HG02610 (cell line): ENCODE data around the gene BEX3.
A peak's percentile ranks its signal among the peaks of the same experiment; 100 is the strongest.
"Not testable (repeated sequence)": the region's sequence is repeated elsewhere in the genome, so short reads cannot be mapped to it uniquely, and the experiment has no call there.

Source experiments
- ATAC-seq: cut with Tn5 transposase; IDR thresholded peaks from one replicate; pipeline ENCODE4 v1.9.1; 2021; ENCODE audit warnings: mild to moderate bottlenecking, moderate library complexity; ENCODE audit not compliant: unreplicated experiment

The BEX3 gene

DNA sequence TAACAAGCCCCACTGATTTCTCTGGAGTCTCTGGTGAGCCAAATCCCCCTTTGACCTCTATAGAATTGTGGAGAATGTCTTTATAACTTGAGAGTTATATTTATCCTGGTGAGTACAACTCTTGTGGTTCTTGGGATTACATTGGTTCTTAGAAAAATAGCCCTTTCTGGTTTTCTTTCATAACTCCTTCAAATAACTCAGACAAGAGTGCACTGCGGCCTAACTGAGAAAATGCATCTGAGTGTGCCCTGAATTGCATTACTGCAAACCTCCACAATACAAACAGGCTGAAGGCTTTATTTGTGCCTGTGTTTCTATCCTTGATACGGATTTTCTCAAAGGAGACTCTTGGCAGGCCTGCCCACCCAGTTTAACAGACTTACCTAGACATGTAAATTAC is 2.7 kb downstream of the BEX3 start:
- no peak for ATAC-seq

DNA sequence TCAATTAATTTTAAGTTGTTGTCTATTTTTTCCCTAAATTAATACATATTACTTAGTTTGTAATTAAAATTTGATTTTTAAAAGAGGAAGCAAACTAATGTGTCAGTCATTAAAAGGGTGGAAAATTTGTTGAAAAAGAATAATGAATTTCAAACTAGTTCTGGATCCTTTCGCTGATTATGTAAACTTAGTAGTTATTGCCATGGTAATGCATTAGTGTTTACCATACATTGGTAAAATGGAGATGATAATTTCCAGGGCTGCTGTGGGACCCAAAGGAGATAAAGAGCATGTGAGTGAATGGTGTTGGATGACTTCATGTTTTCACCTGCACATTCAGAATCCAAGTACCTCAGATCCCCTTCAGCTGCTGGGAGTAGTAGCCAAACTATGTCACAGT is 6.5 kb downstream of the BEX3 start:
- ATAC-seq, result no peak

DNA sequence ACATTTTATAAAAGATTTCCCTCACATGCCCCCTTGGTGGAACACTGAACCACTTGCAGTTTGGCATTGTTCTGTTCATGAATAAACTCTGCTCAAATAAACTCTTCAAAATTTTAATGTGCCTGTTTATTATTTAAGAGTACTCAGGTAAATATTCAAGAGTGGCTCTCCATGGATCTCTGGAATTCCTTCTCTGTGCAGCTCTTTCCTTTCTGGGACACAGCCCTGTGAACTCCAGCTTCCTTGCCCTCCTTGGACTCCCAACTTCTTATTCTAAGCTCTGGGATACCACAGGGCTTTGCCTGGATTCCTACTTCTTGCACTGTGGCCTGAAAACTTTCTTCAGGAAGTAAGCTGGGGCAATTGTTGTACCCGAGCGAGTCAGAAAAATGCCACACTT is 8.3 kb downstream of the BEX3 start:
- no peak for ATAC-seq

DNA sequence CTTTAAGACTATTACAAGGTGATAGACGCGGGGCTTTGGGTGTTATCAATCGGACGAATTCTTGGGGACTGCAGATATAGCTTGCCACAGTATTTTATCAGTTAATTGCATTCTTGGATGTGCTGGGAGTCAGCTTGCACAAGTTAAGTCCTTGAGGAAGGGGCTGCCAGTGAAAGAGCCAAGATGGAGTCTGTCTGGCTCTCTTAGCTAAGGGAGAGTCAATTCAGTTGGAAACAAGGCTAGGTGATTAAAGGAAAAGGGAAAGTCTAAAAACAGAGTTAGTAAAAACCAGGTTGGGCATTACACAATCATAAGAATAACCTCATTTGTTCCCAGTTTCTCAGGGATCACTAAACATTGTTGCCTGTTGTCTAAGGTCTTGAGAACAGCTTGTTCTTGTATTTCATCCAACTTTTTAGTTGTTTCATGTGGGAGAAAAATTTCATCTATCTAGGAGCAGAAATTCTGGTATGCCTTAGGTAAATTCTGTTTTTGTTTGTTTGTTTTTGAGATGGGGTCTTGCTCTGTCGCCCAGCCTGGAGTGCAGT is 9.0 kb downstream of the BEX3 start:
- ATAC-seq, result not testable (repeated sequence)

DNA sequence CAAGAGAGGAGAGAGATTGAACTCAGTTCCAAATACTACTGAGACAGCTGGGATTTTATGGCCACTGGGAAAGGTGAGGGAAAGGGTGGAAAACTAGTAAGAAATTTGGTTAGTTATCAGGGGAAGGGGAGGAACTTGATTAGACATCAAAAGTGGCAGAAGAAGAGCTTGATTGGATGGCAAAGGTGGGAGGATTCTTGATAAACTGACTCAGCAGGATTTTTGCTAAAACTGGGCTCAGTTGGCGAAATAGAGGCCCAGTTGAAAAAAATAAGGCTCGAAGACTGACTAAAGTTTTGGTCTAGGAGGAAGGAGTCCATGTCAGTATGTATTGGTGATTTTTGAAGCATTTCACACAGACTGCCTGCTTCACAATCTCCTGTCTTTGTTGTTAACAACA is 10.0 kb downstream of the BEX3 start:
- no peak for ATAC-seq

DNA sequence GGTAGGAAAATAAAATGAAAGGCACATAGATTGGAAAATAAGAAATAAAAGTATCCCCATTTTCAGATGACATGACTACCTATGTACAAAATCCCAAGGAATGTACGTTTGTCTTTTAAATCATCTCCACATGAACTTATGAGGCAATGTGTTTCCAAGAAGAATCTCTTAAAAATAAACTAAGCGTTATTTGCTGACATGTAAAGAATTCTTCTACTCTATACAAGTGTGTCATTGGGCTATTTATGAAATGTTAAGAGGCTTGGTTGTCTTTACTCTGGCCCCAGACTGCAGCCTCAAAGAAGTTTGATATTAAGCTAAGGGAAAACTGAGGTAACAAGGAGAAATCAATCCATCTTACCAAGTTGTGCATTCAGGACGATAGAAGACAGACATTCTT is 17.1 kb downstream of the BEX3 start:
- ATAC-seq, result no peak

DNA sequence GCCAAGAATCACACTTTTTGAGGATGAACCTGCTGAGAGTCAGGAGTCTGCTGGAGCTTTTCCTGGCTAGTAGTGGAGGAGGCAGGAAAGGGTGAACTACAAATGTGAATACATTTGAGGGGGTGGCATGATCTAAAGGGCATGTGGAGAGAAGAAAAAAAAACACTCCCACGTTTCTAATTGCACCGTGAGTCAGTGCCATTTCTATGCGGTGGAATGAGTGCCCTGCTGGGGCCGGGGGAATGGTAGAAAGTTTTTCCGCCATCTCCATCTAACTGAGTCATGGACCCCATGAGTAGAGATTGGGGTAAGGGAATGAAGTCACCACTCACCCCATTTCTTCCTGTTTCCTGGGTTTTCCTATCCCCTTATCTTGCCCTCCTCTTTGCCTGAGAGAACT is 19.8 kb downstream of the BEX3 start:
- no peak for ATAC-seq

DNA sequence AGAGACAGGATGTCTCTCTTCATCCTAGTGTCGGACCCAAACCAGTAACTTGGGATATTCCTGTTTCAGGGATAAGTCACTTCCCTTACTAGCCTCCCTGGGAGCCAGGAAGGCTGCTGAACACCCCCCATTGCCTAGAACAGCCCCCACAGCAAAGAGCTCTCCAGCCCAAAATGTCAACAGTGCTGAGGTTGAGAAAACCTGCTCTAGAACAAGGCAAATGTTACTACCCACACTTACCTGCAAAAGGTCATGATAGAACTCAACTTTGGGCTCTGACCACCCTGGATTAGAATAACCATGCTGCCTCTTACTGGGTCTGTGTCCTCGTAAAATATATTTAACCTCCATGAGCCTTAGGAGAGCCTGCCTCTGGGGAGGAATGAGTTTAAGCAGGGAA is 20.3 kb downstream of the BEX3 start:
- ATAC-seq, result no peak

DNA sequence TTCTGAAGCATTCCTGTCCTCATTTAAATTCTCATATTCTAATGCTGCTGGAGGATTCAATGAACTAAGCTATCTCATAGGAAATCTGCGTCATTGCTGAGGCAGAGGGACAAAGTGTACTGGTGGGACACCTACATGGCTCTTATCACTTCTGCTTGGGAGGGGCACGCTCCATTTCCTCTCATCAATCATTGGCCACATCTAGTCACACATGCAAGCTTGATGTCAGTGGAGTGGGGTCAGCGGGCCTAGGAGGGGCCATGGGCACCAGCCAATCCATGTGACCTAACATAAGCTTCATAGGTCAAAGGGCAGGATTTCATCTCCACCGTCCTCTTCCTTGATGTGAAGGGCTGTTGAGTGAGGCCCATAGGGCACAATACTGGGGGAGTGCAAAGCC is 21.4 kb downstream of the BEX3 start:
- ATAC-seq, result no peak

DNA sequence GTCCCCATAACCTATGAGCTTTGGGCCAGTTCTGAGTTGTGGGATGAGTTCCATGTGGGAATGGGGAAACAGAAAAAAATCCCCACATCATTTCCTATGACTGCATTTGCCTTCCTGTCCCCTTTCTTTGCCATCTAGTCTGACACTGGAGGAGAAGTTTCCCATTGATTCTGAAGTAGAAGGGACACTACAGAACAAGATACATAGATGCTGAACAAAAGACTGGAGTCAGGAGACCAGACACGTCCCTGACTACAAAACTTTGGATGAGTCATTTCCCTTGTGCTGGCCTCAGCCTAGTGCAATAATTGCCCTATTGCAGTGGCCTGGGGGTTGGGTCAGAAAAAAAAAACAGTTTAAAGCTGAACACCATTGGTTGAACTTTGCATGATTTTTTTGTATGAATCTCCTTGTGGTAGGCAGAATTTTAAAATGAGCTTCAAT is 22.1 kb downstream of the BEX3 start:
- no peak for ATAC-seq

DNA sequence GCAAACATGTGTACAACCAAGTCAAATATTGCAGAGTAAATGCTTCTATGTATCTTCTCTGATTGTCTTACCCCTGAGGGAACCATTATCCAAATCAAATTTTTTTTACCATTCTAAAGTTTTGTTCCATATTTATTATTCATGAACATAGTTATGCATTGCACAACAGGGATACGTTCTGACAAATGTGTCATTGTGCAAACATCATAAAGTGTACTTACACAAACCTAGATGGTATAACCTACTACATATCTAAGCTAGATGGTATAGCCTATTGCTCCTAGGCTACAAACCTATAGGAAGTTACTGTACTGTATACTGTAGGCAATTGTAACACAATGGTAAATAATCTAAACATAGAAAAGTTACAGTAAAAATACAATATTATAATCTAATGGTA is 23.4 kb downstream of the BEX3 start:
- no peak for ATAC-seq

DNA sequence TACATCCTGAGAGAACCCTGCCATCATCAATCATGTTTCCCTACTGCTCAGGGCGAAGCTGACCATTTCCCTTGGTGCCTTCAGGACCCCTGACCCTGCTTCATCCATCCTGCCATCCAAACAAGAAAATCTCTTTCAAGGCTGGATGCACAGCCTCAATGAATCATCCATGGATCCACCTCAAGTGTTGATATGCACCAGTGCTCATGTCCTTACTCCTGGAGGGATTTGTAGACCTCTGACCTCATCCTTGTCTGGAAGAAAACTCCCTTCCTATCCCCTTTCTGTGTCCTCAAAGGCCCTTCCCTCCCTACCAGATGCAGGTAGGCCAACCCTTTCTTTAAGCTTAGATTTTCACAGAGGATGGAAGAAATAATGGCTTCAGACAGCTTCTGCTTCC is 24.6 kb downstream of the BEX3 start:
- no peak for ATAC-seq

DNA sequence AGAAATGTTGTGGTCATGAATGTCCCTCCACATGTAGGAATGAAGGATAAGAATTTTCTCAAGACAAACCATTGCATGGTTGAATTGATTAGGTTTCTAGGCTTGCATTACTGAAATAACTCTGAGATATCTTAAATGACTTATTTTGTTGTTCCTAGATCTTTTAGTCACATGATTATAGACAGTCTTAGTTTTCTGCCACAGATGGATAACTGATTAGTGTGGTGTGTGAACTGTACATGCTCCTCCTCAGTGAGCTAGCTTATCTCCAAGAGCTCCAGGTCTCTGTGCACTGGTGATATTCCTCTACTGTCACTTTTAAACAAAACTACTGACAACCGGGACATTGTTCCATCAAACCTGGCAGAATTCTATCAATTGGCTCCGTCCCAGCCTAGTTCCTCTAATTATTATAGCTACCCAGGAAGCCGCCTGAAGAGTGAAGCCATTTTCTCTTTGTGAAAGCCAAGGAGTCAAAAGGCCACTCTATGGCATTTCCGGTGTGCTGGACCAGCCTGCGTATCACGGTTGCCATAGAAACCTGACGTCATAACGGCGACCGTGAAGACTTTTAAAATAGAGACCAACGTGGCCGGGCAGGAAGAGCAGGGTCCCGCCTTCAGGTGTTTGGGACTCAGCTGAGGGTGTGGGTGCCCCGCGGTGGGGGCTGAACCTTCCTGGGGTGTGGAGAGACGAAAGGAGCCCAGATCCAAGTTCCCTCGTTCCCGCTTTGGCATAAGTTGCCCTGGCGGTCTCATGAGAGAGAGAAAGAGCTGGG is 28.1 kb downstream of the BEX3 start:
- peak; percentile 95 for ATAC-seq

DNA sequence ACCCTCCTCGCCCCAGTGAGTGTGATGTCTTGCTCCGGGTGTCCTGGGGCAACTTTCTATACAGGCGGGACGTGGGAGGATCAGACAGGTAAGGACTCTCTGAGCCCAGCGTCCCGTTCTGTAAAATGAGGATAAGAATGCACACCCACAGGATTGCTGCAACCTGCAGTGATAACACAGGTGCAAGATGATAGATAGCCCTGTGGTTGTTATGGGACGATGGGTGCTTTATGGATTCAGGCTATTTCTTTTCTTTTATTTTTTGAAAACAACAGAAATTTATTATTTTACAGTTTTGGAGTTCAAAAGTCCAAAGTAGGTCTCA is 28.6 kb downstream of the BEX3 start:
- ATAC-seq, result no peak

DNA sequence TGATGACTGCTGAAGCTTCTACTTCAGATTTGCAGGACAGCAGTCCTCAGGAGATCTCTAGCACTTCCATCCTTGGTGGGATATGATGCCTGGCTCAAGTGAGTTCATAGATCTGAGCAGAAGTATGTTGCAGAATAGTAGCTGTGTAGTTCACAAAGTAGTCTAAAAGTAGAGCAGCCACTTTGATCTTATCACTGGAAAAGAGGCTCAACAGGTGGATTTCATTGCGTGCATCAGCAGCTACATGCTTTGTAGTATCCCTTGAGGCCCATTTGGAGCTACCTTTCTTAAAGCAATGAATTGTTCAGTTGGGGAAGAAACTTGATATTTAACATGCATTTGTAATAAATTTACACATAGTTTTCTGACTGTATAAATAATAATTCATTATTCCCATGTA is 29.9 kb downstream of the BEX3 start:
- ATAC-seq, result no peak

DNA sequence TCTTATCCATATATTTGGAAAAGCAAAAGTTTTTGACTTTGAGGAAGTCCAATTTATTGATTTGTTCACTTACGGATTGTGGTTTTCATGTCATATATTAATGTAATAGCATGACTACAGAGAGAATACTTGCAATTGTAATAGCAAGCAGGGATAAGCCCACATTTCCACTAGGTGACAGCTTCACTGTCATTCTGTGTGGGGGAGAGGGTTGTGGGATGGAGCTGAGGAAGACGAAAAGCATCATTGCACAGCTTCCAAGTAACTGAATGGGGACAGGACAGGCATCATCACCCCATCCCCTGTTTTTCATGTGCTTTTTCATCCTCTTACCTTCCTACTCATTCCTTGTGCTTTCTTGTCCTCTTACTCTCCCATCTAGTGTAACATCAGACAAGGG is 31.4 kb downstream of the BEX3 start:
- no peak for ATAC-seq

DNA sequence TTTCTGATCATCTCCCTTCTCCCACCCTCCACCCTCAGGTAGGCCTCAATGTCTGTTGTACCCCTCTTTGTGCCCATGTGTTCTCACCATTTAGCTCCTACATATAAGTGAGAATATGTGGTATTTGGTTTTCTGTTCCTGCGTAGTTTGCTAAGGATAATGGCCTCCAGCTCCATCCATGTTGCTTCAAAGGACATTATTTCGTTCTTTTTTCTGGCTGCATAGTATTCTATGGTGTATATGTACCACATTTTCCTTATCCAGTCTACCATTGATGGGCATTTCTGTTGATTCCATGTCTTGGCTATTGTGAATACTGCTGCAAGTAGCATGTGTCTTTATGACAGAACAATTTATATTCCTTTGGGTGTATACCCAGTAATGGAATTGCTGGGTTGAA is 35.4 kb downstream of the BEX3 start:
- not testable (repeated sequence) for ATAC-seq

DNA sequence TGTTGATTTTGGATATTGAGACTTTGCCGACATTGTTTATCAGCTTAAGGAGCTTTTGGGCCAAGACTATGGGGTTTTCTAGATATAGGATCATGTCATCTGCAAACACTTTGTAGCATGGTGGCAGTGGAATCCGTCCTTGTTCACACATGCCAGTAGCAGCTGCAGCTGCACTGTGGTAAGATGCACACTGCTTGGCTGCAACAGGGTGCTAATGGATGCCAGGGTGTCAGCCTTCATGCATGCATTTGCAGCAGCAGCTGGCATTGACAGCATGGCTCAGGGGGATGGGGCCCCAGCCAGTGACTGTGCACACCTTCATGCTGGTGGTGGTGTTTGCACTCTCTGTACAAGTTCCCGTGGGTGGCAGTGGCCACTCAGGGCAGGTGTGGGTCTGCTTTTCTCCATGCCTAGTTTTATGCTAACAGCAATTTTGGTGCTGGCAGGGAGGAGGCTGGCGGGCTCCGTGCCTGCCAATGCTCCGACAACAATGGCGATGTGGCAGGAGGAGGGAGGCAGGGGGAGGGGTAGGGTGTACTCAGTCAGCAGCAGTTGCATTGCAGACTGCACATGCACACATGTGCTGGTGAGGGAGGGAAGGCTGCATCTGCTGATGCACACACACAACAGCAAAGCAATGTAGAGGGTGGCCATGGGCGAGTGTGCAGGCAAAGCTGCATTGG is 37.5 kb downstream of the BEX3 start:
- no peak for ATAC-seq

DNA sequence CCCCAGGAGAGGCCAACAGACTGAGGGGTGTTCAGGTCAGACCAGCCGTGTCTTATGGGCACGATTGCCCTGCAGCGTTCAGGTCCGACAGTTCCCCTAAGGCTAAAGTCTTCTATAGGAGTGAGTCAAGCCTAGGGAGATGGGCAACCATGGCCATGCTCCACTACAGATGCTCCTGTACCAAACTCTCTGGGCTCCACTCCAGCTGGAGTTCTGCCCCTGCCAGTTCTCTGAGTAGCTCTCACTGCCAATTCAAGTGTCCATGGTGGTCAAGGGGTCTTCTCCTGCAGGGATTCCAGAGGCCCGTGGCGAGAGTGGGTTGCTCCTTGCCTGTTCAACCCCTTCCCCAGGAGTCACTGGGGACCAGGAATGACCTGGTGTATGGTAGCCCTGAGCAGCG is 38.2 kb downstream of the BEX3 start:
- ATAC-seq, result no peak

DNA sequence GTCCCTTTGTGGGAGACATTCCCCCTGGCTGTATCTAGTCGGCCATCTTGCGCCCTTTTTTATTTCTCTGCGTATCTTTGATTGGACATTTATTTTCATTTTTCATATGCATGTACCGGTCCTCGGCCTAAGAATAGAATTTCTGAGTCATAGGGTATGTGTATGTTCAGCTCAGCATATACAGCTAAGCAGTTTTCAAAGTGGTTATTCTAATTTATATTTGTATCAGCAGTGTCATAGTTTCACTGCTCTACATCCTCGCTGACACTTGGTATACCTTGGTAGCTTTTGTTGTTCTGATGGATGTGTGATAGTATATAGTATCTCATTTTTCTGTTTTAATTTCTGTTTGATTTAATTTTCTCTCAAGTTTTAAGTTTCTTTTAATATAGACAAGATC is 38.7 kb downstream of the BEX3 start:
- ATAC-seq, result no peak

DNA sequence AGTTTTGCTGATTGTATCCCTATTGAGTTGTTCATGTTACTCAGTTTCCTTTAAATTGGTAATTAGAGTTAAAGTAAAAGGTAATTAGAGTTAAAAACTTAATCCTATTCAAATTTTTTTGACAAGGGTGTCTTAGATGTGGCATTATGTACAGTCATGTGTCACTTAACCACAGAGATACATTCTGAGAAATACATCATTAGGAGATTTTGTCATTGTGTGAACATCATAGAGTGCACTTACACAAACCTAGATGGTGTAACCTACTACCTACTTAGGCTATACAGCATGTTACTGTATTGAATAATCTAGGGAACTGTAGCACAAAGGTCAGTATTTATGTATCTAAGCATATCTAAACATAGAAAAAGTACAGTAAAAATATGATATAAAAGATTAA is 39.2 kb downstream of the BEX3 start:
- ATAC-seq, result no peak

DNA sequence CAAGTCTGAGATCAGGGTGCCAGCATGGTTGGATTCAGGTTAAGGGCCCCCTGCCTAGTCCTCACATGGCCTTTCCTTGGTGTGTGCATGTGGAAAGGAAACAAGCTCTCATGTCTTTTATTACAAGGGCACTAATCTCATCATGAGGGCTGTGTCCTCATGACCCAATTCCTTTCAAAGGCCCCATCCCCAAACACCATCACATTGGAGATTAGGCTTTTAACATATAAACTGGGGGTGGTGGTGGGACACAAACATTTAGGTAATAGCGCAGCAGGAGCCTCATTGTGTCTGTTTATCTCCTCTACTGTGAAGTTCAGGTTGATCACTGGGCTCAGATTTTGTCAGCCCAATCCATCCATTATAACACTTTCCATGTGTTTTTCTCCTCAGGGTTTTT is 41.0 kb downstream of the BEX3 start:
- ATAC-seq, result no peak

DNA sequence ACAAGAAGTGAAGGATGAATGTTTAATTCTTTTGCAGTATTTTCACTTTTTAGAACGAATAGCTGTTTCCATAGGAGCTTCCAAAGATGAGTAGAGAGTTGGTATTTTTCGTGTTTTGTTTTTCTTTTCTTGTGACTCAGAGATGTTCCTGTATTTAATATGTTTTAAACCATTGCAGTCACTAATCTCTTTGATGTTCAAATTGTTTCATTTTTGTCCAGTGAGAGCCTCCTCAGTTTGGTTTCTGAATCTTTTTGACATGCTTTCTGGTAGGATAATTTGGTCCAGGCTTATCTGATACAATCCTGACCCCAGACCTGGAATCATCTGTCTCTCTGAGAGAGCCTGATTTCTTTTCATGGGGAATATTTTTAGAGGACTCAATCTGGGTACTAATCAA is 41.6 kb downstream of the BEX3 start:
- no peak for ATAC-seq
